ENCODE data around the gene AJAP1.

- TF ChIP-seq CTCF (IDR thresholded peaks at IDR 0.05) (no peak), ZFX (IDR thresholded peaks at IDR 0.05; ENCODE audit: borderline replicate concordance) (no peak)
These were observed 40.6 kb upstream of the AJAP1 start for GRCh38 chr1:4613606-4614370.
